DOHH2 (cell line): ENCODE data around the gene NEK10.

Experiments used
- EZH2phosphoT487 ChIP-seq: fragments of 200-600 bp; sonication (generic); IDR thresholded peaks from 2 replicates; pipeline ENCODE4 v1.6.1; 2017; ENCODE audit warnings: borderline replicate concordance, mild to moderate bottlenecking, antibody characterized with exemption, low read length, moderate library complexity, mixed read lengths
- TF ChIP-seq, protein P1 (sequence below): fragments of 200-600 bp; sonication (generic); IDR thresholded peaks from one replicate; pipeline ENCODE4 v1.5.1; 2014; ENCODE audit warnings: antibody characterized with exemption, mild to moderate bottlenecking, low read depth, low read length; ENCODE audit not compliant: poor library complexity, severe bottlenecking

DNA sequence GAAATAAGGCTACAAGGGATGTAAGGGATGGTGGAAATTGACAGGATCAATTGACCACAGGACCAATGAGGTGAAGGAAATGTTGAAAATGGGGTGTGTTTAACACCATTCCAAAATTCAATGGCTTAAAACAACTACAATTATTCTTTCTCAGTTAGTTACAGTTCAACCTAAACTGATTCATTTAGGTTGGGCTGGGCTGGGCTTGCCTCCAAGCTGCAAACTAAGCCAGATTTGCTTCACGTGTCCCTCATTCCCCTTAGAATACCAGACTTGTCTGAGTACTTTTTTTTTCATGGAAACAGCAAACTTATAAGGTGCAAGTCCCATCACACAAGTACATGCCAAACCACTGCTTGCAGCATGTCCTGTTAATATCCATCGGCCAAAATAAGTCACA lies 280.1 kb downstream of the NEK10 start:
- TF ChIP-seq, protein P1, sequence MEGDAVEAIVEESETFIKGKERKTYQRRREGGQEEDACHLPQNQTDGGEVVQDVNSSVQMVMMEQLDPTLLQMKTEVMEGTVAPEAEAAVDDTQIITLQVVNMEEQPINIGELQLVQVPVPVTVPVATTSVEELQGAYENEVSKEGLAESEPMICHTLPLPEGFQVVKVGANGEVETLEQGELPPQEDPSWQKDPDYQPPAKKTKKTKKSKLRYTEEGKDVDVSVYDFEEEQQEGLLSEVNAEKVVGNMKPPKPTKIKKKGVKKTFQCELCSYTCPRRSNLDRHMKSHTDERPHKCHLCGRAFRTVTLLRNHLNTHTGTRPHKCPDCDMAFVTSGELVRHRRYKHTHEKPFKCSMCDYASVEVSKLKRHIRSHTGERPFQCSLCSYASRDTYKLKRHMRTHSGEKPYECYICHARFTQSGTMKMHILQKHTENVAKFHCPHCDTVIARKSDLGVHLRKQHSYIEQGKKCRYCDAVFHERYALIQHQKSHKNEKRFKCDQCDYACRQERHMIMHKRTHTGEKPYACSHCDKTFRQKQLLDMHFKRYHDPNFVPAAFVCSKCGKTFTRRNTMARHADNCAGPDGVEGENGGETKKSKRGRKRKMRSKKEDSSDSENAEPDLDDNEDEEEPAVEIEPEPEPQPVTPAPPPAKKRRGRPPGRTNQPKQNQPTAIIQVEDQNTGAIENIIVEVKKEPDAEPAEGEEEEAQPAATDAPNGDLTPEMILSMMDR = no peak
- TF ChIP-seq EZH2phosphoT487 = no peak
